GM23338 (cell line): ENCODE data around the gene RYR1.

Experiments
- CREB1 ChIP-seq: fragments of 250-450 bp; sonication (Bioruptor Pico); IDR thresholded peaks from 2 replicates; pipeline ENCODE4 v1.5.0; 2020; ENCODE audit warnings: low read depth, mild to moderate bottlenecking, moderate library complexity
- CTCF ChIP-seq, 2 experiments: fragments of 200-600 bp in 1 of 2; sonication (generic) in 1 of 2; conservative IDR thresholded peaks; 2 replicates each; pipeline versions ENCODE4 v1.5.1 to v1.6.1; 2016 to 2017; ENCODE audit warnings: antibody characterized with exemption in 2 of 2, low read depth in 2 of 2, mild to moderate bottlenecking in 2 of 2, moderate library complexity in 1 of 2
- ETS1 ChIP-seq: IDR thresholded peaks from 2 replicates; pipeline ENCODE4 v1.6.1; 2016; ENCODE audit warnings: antibody characterized with exemption
- EZH2 ChIP-seq: fragments of 200-600 bp; sonication (generic); IDR thresholded peaks from one replicate; pipeline ENCODE4 v1.8.0; 2017; ENCODE audit warnings: antibody characterized with exemption, mild to moderate bottlenecking, low read depth; ENCODE audit not compliant: unreplicated experiment
- EZH2phosphoT487 ChIP-seq: fragments of 200-600 bp; sonication (generic); IDR thresholded peaks from one replicate; pipeline ENCODE4 v1.8.1; 2018; ENCODE audit warnings: antibody characterized with exemption; ENCODE audit not compliant: unreplicated experiment
- JUNB ChIP-seq: IDR thresholded peaks from one replicate; pipeline ENCODE4 v1.6.1; 2016; ENCODE audit warnings: antibody characterized with exemption; ENCODE audit not compliant: unreplicated experiment
- POLR2AphosphoS5 ChIP-seq: IDR thresholded peaks from 2 replicates; pipeline ENCODE4 v1.6.1; 2016; ENCODE audit warnings: antibody characterized with exemption, low read depth
- REST ChIP-seq: IDR thresholded peaks from one replicate; pipeline ENCODE4 v1.6.1; 2018; ENCODE audit warnings: antibody characterized with exemption; ENCODE audit not compliant: unreplicated experiment
- ZNF114 ChIP-seq: fragments of 250-450 bp; sonication (Bioruptor Pico); IDR thresholded peaks from 2 replicates; pipeline ENCODE4 v1.5.0; 2020; ENCODE audit warnings: mild to moderate bottlenecking, moderate library complexity
- ZNF331 ChIP-seq: fragments of 250-450 bp; sonication (Bioruptor Pico); IDR thresholded peaks from 2 replicates; pipeline ENCODE4 v1.5.0; 2020; ENCODE audit warnings: low read depth, mild to moderate bottlenecking, moderate library complexity

GRCh38 chr19:38484747-38485146 lies 51.3 kb downstream of the RYR1 start:
- TF ChIP-seq EZH2phosphoT487, result no peak
- TF ChIP-seq CTCF (conservative IDR thresholded peaks at IDR 0.05; ENCODE audit: low read depth in 2 of 2), result no peak
- TF ChIP-seq CREB1 (CRISPR knock-in tag), result no peak
- no peak for TF ChIP-seq POLR2AphosphoS5
- TF ChIP-seq REST, result no peak
- no peak for TF ChIP-seq EZH2
- TF ChIP-seq ETS1, result no peak
- no peak for TF ChIP-seq JUNB
- no peak for TF ChIP-seq ZNF114 (CRISPR knock-in tag)
- TF ChIP-seq ZNF331, result no peak
